ENCODE results near the gene RAD51B.

DNA sequence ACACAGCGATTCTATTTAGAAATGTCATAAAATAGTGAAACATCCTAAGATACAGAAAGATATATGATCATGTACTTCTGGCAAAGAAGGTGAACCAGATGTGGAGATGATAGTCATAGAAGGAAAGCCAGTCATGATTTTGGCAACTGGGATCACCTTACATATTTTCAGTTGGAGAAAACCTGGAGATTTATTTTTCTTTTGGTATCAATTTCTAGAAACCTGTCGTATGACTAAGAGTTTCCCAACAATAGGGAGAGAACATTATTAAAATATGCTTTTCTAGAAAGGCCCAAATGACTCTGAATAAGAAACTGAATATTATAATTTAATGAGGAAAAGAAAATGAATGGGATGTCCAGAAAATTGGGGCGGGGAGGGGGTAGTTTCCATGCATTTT is 576.9 kb downstream of the RAD51B start:
- TF ChIP-seq, protein P1, sequence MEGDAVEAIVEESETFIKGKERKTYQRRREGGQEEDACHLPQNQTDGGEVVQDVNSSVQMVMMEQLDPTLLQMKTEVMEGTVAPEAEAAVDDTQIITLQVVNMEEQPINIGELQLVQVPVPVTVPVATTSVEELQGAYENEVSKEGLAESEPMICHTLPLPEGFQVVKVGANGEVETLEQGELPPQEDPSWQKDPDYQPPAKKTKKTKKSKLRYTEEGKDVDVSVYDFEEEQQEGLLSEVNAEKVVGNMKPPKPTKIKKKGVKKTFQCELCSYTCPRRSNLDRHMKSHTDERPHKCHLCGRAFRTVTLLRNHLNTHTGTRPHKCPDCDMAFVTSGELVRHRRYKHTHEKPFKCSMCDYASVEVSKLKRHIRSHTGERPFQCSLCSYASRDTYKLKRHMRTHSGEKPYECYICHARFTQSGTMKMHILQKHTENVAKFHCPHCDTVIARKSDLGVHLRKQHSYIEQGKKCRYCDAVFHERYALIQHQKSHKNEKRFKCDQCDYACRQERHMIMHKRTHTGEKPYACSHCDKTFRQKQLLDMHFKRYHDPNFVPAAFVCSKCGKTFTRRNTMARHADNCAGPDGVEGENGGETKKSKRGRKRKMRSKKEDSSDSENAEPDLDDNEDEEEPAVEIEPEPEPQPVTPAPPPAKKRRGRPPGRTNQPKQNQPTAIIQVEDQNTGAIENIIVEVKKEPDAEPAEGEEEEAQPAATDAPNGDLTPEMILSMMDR (IDR thresholded peaks at IDR 0.05), result no peak
- TF ChIP-seq POLR2A (IDR thresholded peaks at IDR 0.05), result no peak
